ENCODE measurements around the gene UNC5B. TPM values are rescaled to one million over a fixed set of nuclear protein-coding genes. Genes with fewer than 3 reads are reported as not detected.

UNC5B gene
- total and polyA plus RNA-seq, 2 donors (not counting 1 experiment from before 2014, with no cell fraction given) = 2.5 to 60.8 TPM

DNA sequence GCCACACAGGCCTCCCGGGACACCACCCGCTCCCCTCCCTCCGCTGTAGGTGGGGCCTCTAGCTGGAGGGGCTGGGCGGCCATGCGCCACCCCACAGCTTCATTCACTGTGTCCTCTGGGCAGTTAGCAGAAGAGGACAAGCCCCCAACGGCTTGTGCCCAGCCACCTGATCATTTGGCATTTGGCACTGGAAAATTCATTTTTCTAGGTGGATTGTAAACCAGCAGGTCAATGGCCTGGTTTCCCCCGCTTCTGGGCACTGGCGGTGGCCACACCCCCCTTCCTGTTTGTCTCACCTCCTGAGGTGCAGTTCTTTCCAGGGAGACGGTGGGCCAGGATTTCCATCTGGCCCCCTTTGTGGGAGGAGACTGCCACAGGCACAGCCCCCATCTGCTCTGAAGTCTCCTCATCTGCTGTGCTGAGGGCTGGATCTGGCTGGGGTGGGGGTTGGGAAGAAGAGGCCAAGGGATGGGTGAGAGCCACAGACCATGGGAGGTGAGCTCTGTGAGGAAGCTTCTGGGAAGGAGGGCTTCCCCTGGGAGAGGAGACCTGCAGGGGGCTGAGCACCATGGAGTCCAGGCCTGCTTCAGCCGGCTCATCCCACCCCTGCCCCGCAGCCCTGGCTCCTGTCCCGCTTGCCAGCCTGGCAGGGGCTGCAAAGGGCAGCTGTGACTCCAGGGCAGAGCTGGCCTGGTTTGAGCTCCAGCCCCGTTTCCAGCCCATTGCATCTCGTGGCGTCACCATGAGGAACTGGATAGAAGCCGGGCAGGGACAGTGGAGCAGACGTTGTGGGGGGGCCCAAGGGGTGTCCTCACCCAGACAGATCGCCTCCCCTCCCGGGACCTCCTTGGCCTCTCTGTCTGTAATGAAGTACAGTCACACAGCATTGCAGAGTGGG lies 66.6 kb downstream of the UNC5B start:
- no peak overlapping the region for H2AFZ ChIP-seq (ENCODE audit: low read length)
- H3K4me3 ChIP-seq (replicated peaks in 1 of 4; ENCODE audit: control extremely low read depth in 1 of 4, insufficient read depth in 1 of 4, low read depth in 3 of 4, low read length in 4 of 4) = no peak overlapping the region
- H3K27me3 ChIP-seq (ENCODE audit: control insufficient read depth, insufficient read depth, low read length) = no peaks in the 10 kb centered on the region
- H3K4me1 ChIP-seq (ENCODE audit: control insufficient read depth, extremely low read depth, insufficient read depth, low read length) = no peaks in the 10 kb centered on the region
- H3K9ac ChIP-seq (ENCODE audit: insufficient read depth, low read length) = no peak overlapping the region
- DNase-seq (ENCODE audit: low read depth in 2 of 2) = no peak
- no peaks in the 10 kb centered on the region for H3K36me3 ChIP-seq (ENCODE audit: control insufficient read depth, insufficient read depth, low read length)
- no peaks in the 10 kb centered on the region for H3K9me3 ChIP-seq (ENCODE audit: control insufficient read depth, insufficient read depth, low read depth, low read length)
- no peak overlapping the region for H3K27ac ChIP-seq (ENCODE audit: insufficient read depth, low read length)
- TF ChIP-seq CTCF (conservative IDR thresholded peaks at IDR 0.05 in 1 of 2, IDR thresholded peaks at IDR 0.05 in 1 of 2; ENCODE audit: low read depth in 1 of 2, low read length in 2 of 2) = no peak
- TF ChIP-seq EZH2 (IDR thresholded peaks at IDR 0.05; ENCODE audit: low read length, missing control alignments) = no peak
- no peaks in the 10 kb centered on the region for H3K79me2 ChIP-seq (ENCODE audit: control insufficient read depth, insufficient read depth, low read length)
- H3K4me2 ChIP-seq (ENCODE audit: extremely low read depth, insufficient read depth, low read length) = no peak overlapping the region
- no peaks in the 10 kb centered on the region for H4K20me1 ChIP-seq (ENCODE audit: control insufficient read depth, extremely low read depth, insufficient read depth, low read length)

DNA sequence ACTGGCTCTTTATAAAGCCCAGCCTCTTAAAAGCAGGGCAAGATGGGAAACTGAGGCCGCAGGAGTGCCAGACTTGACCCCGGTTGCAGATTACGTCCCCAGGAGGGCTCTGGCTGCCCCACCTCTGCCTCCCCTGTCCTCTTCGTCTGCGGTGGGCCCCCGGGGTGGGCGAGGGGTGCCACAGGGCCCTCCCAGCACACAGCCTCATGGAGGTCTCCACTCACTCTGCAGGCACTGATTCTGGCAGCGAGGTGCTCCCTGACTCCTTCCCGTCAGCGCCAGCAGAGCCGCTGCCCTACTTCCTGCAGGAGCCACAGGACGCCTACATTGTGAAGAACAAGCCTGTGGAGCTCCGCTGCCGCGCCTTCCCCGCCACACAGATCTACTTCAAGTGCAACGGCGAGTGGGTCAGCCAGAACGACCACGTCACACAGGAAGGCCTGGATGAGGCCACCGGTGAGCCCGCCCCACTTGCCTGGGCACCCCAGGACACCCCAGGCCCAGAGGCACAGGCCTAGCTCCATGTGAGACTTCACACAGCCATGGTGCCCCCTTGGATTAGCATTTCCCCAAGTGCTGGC lies 67.3 kb downstream of the UNC5B start:
- Histone ChIP-seq H3K27ac (ENCODE audit: insufficient read depth, low read length) (no peak overlapping the region), H3K9ac (ENCODE audit: insufficient read depth, low read length) (no peak overlapping the region), H3K27me3 (ENCODE audit: control insufficient read depth, insufficient read depth, low read length) (no peaks in the 10 kb centered on the region), H4K20me1 (ENCODE audit: control insufficient read depth, extremely low read depth, insufficient read depth, low read length) (no peaks in the 10 kb centered on the region), H3K79me2 (ENCODE audit: control insufficient read depth, insufficient read depth, low read length) (no peaks in the 10 kb centered on the region), H3K4me2 (ENCODE audit: extremely low read depth, insufficient read depth, low read length) (no peak overlapping the region), H2AFZ (ENCODE audit: low read length) (no peak overlapping the region), H3K36me3 (ENCODE audit: control insufficient read depth, insufficient read depth, low read length) (no peaks in the 10 kb centered on the region), H3K4me1 (ENCODE audit: control insufficient read depth, extremely low read depth, insufficient read depth, low read length) (no peaks in the 10 kb centered on the region), H3K9me3 (ENCODE audit: control insufficient read depth, insufficient read depth, low read depth, low read length) (no peaks in the 10 kb centered on the region), H3K4me3 (replicated peaks in 1 of 4; ENCODE audit: control extremely low read depth in 1 of 4, insufficient read depth in 1 of 4, low read depth in 3 of 4, low read length in 4 of 4) (no peak overlapping the region)
- no peak for TF ChIP-seq EZH2 (IDR thresholded peaks at IDR 0.05; ENCODE audit: low read length, missing control alignments)
- no peak for TF ChIP-seq CTCF (conservative IDR thresholded peaks at IDR 0.05 in 1 of 2, IDR thresholded peaks at IDR 0.05 in 1 of 2; ENCODE audit: low read depth in 1 of 2, low read length in 2 of 2)
- no peak for DNase-seq (ENCODE audit: low read depth in 2 of 2)

DNA sequence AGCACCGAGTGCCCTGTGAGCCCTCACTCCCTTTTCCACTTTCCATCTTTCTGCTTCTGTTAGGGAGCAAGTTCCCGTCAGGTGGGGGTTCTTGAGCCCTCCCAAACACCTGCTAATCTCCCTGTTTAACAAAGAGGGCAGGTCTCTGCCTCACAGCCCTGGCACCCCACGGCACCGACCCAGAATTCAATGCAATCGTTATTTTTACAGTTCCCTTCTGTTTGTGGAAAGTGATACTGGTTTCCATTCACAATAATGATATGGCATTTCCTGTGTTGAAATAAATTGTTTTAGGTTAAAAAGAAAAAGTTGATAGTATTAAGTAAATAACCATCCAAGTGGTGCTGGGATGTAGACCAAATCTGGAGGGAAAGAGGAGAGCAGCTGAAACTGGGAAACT lies 67.8 kb downstream of the UNC5B start:
- no peak overlapping the region for H3K9ac ChIP-seq (ENCODE audit: insufficient read depth, low read length)
- H3K79me2 ChIP-seq (ENCODE audit: control insufficient read depth, insufficient read depth, low read length) = no peaks in the 10 kb centered on the region
- H3K9me3 ChIP-seq (ENCODE audit: control insufficient read depth, insufficient read depth, low read depth, low read length) = no peaks in the 10 kb centered on the region
- H3K27me3 ChIP-seq (ENCODE audit: control insufficient read depth, insufficient read depth, low read length) = no peaks in the 10 kb centered on the region
- H2AFZ ChIP-seq (ENCODE audit: low read length) = no peak overlapping the region
- H4K20me1 ChIP-seq (ENCODE audit: control insufficient read depth, extremely low read depth, insufficient read depth, low read length) = no peaks in the 10 kb centered on the region
- H3K36me3 ChIP-seq (ENCODE audit: control insufficient read depth, insufficient read depth, low read length) = no peaks in the 10 kb centered on the region
- DNase-seq (ENCODE audit: low read depth in 2 of 2) = no peak
- no peak for TF ChIP-seq EZH2 (IDR thresholded peaks at IDR 0.05; ENCODE audit: low read length, missing control alignments)
- no peak for TF ChIP-seq CTCF (conservative IDR thresholded peaks at IDR 0.05 in 1 of 2, IDR thresholded peaks at IDR 0.05 in 1 of 2; ENCODE audit: low read depth in 1 of 2, low read length in 2 of 2)
- no peaks in the 10 kb centered on the region for H3K4me1 ChIP-seq (ENCODE audit: control insufficient read depth, extremely low read depth, insufficient read depth, low read length)
- H3K27ac ChIP-seq (ENCODE audit: insufficient read depth, low read length) = no peak overlapping the region
- no peak overlapping the region for H3K4me3 ChIP-seq (replicated peaks in 1 of 4; ENCODE audit: control extremely low read depth in 1 of 4, insufficient read depth in 1 of 4, low read depth in 3 of 4, low read length in 4 of 4)
- H3K4me2 ChIP-seq (ENCODE audit: extremely low read depth, insufficient read depth, low read length) = no peak overlapping the region

Measured in fibroblast of lung (primary cell).